ENCODE measurements around the gene TMEM178B.

Gene TMEM178B

DNA sequence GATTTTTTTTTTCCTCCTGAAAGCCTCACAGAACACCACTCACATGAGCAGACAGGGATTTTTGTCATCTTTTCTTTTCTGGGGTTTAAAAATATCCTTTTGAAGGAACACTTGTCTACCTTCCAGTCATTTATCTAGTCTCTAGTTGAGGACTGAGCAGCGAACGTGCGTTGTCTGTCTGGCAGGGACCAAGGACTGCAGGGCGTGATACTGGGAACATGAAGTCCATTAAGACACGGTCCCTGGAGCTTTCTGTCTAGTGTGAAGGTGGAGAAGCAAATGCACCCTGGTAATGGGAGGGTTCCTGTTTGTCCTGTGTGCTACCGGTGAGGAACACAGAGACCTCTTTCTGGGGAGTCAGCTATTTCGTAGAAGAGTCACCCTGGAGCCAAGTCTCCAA is 207.4 kb downstream of the TMEM178B start:
- no peak overlapping the region for H3K4me3 ChIP-seq (replicated peaks; ENCODE audit: low read depth, low read length)
- no peak for DNase-seq (ENCODE audit: extremely low read depth, low read depth)
- TF ChIP-seq CTCF (IDR thresholded peaks at IDR 0.05; ENCODE audit: low read depth, low read length, missing control alignments) = no peak

- DNase-seq (ENCODE audit: extremely low read depth, low read depth) = no peak
- H3K4me3 ChIP-seq (replicated peaks; ENCODE audit: low read depth, low read length) = no peak overlapping the region
- TF ChIP-seq CTCF (IDR thresholded peaks at IDR 0.05; ENCODE audit: low read depth, low read length, missing control alignments) = no peak
Measured at GRCh38 chr7:141286522-141286921, 212.7 kb downstream of the TMEM178B start.

- DNase-seq (ENCODE audit: extremely low read depth, low read depth) = no peak
- no peak overlapping the region for H3K4me3 ChIP-seq (replicated peaks; ENCODE audit: low read depth, low read length)
- TF ChIP-seq CTCF (IDR thresholded peaks at IDR 0.05; ENCODE audit: low read depth, low read length, missing control alignments) = no peak
Measured at GRCh38 chr7:141287936-141288335, 214.1 kb downstream of the TMEM178B start.

- H3K4me3 ChIP-seq (replicated peaks; ENCODE audit: low read depth, low read length) = no peak overlapping the region
- DNase-seq (ENCODE audit: extremely low read depth, low read depth) = no peak
- TF ChIP-seq CTCF (IDR thresholded peaks at IDR 0.05; ENCODE audit: low read depth, low read length, missing control alignments) = no peak
Measured at GRCh38 chr7:141288626-141289025, 214.8 kb downstream of the TMEM178B start.

GRCh38 chr7:141290365-141290764 is 216.5 kb downstream of the TMEM178B start:
- no peak for DNase-seq (ENCODE audit: extremely low read depth, low read depth)
- no peak overlapping the region for H3K4me3 ChIP-seq (replicated peaks; ENCODE audit: low read depth, low read length)
- TF ChIP-seq CTCF (IDR thresholded peaks at IDR 0.05; ENCODE audit: low read depth, low read length, missing control alignments) = no peak

GRCh38 chr7:141290973-141291372 is 217.1 kb downstream of the TMEM178B start:
- TF ChIP-seq CTCF (IDR thresholded peaks at IDR 0.05; ENCODE audit: low read depth, low read length, missing control alignments) = no peak
- DNase-seq (ENCODE audit: extremely low read depth, low read depth) = no peak
- no peak overlapping the region for H3K4me3 ChIP-seq (replicated peaks; ENCODE audit: low read depth, low read length)

DNA sequence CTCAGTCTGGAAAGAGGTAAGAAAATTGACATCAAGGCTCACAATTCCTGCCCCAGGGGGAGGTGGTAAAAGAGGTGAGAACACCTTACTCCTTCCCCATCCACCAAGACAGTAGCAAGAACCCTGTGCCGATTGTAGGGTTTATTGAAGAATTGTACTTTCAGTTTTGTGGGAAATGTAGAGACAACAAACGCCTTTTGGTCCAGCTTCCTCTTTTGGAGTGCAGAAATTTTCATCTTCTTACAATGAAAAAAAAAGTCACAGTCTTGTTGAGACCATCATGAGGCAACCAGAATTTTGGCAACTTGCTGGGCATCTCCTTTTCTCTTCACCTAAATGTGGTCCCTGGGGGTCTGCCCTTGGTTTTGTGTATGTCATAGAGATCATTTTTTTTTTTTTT is 217.7 kb downstream of the TMEM178B start:
- DNase-seq (ENCODE audit: extremely low read depth, low read depth) = no peak
- H3K4me3 ChIP-seq (replicated peaks; ENCODE audit: low read depth, low read length) = no peak overlapping the region
- TF ChIP-seq CTCF (IDR thresholded peaks at IDR 0.05; ENCODE audit: low read depth, low read length, missing control alignments) = no peak

Measured in HFF-Myc (cell line).